EH (cell line): ENCODE data around the gene RDH16.
"Not testable (repeated sequence)": the region's sequence is repeated elsewhere in the genome, so short reads cannot be mapped to it uniquely, and the experiment has no call there.

Experiments used
- DNase-seq: peaks from one replicate; pipeline ENCODE4 v3.0.0-alpha.2; 2015; ENCODE audit warnings: low read depth

The RDH16 gene

GRCh38 chr12:56954057-56954957, 3.1 kb downstream of the RDH16 start:
- no peak for DNase-seq

GRCh38 chr12:56953314-56953713, 4.1 kb downstream of the RDH16 start:
- DNase-seq, result no peak

GRCh38 chr12:56951582-56952339, 5.6 kb downstream of the RDH16 start:
- DNase-seq, result no peak

GRCh38 chr12:56948881-56949280, 8.5 kb downstream of the RDH16 start:
- no peak for DNase-seq

- DNase-seq, result no peak
These were observed 9.0 kb downstream of the RDH16 start for GRCh38 chr12:56948457-56948777.

- DNase-seq, result peak; percentile 19
These were observed 9.6 kb downstream of the RDH16 start for GRCh38 chr12:56947633-56948456.

GRCh38 chr12:56943878-56944277, 13.5 kb downstream of the RDH16 start:
- no peak for DNase-seq

GRCh38 chr12:56943374-56943773, 14.0 kb downstream of the RDH16 start:
- DNase-seq, result not testable (repeated sequence)

- DNase-seq, result peak; percentile 74
These were observed 15.9 kb downstream of the RDH16 start for GRCh38 chr12:56941299-56942017.

GRCh38 chr12:56940942-56941298, 16.5 kb downstream of the RDH16 start:
- not testable (repeated sequence) for DNase-seq

- DNase-seq, result no peak
These were observed 21.7 kb downstream of the RDH16 start for GRCh38 chr12:56935752-56936151.

- DNase-seq, result no peak
These were observed 22.3 kb downstream of the RDH16 start for GRCh38 chr12:56935157-56935556.

GRCh38 chr12:56933826-56934625, 23.4 kb downstream of the RDH16 start, which contains the start of gene SDR9C7:
TSS of gene SDR9C7 (minus strand) at chr12:56934408. CDS start at chr12:56934261, 147 bp downstream.
- DNase-seq, result no peak

- DNase-seq, result no peak
These were observed 24.5 kb downstream of the RDH16 start for GRCh38 chr12:56932867-56933266.

- no peak for DNase-seq
These were observed 25.3 kb downstream of the RDH16 start for GRCh38 chr12:56932146-56932545.

- peak; percentile 67 for DNase-seq
These were observed 25.9 kb downstream of the RDH16 start for GRCh38 chr12:56931474-56931978.

GRCh38 chr12:56930241-56930640, 27.2 kb downstream of the RDH16 start:
- no peak for DNase-seq

GRCh38 chr12:56929780-56930179, 27.6 kb downstream of the RDH16 start:
- DNase-seq, result no peak

- DNase-seq, result no peak
These were observed 29.1 kb downstream of the RDH16 start for GRCh38 chr12:56928262-56928661.

GRCh38 chr12:56927281-56927680, 30.1 kb downstream of the RDH16 start:
- DNase-seq, result no peak

- DNase-seq, result no peak
These were observed 35.4 kb downstream of the RDH16 start for GRCh38 chr12:56922031-56922430.
